HG02610 (cell line): ENCODE results near the gene ELL.

Experiments used
- ATAC-seq: cut with Tn5 transposase; IDR thresholded peaks from one replicate; pipeline ENCODE4 v1.9.1; 2021; ENCODE audit warnings: mild to moderate bottlenecking, moderate library complexity; ENCODE audit not compliant: unreplicated experiment

ELL gene

GRCh38 chr19:18474366-18474887, 47.4 kb downstream of the ELL start:
- ATAC-seq, result no peak

GRCh38 chr19:18473706-18474087, 48.2 kb downstream of the ELL start:
- no peak for ATAC-seq

- ATAC-seq, result no peak
Observed at GRCh38 chr19:18473003-18473705, 48.7 kb downstream of the ELL start.

- ATAC-seq, result no peak
Observed at GRCh38 chr19:18470787-18471186, 51.1 kb downstream of the ELL start.

GRCh38 chr19:18469069-18469846, 52.6 kb downstream of the ELL start:
- no peak for ATAC-seq

- no peak for ATAC-seq
Observed at GRCh38 chr19:18468517-18468916, 53.4 kb downstream of the ELL start.

- no peak for ATAC-seq
Observed at GRCh38 chr19:18467978-18468377, 53.9 kb downstream of the ELL start.

GRCh38 chr19:18466354-18466753, 55.5 kb downstream of the ELL start:
- no peak for ATAC-seq

GRCh38 chr19:18465964-18466339, 55.9 kb downstream of the ELL start:
- no peak for ATAC-seq

- ATAC-seq, result no peak
Observed at GRCh38 chr19:18465214-18465963, 56.5 kb downstream of the ELL start.

- no peak for ATAC-seq
Observed at GRCh38 chr19:18464646-18465045, 57.2 kb downstream of the ELL start.

- no peak for ATAC-seq
Observed at GRCh38 chr19:18461471-18461870, 60.4 kb downstream of the ELL start.

GRCh38 chr19:18460900-18461299, 61.0 kb downstream of the ELL start:
- no peak for ATAC-seq

- no peak for ATAC-seq
Observed at GRCh38 chr19:18457483-18458331, 64.2 kb downstream of the ELL start.

- no peak for ATAC-seq
Observed at GRCh38 chr19:18456974-18457373, 64.9 kb downstream of the ELL start.

- ATAC-seq, result no peak
Observed at GRCh38 chr19:18456279-18456678, 65.6 kb downstream of the ELL start.

- no peak for ATAC-seq
Observed at GRCh38 chr19:18453269-18454024, 68.4 kb downstream of the ELL start.

- no peak for ATAC-seq
Observed at GRCh38 chr19:18452386-18452785, 69.5 kb downstream of the ELL start.

GRCh38 chr19:18450931-18451836, 70.7 kb downstream of the ELL start:
- no peak for ATAC-seq
